WTC11 (cell line): ENCODE results near the gene AFF3. TPM values are rescaled to one million over a fixed set of nuclear protein-coding genes. Genes with fewer than 3 reads are reported as not detected.

ENCODE experiments used
- ATAC-seq: fragments of 200-7000 bp; cut with Tn5 transposase; 2 replicates; pipeline ENCODE4 v1.10.0; 2021; ENCODE audit warnings: mild to moderate bottlenecking, moderate library complexity
- CTCF ChIA-PET: fragments of 300-600 bp; sonication (Branson Sonifier 250); formaldehyde crosslinking; loops from one replicate; lab custom pipeline; 2021; ENCODE audit warnings: antibody characterized with exemption; lab: Charles Lee
- POLR2A ChIA-PET: fragments of 350-600 bp; sonication (Branson Sonifier 250); formaldehyde crosslinking; loops from one replicate; lab custom pipeline; 2021; ENCODE audit warnings: antibody characterized with exemption; lab: Charles Lee
- DNase-seq: peaks from one replicate; pipeline ENCODE4 v3.0.0; 2021; ENCODE audit warnings: low spot score
- H3K27ac Mint-ChIP-seq: 2 replicates; pipeline ENCODE4 v1.8.0; 2021; ENCODE audit warnings: mixed read lengths
- H3K27me3 Mint-ChIP-seq: 2 replicates; pipeline ENCODE4 v1.8.0; 2021; ENCODE audit warnings: low read depth, mild to moderate bottlenecking, moderate library complexity, mixed read lengths
- H3K36me3 Mint-ChIP-seq: 2 replicates; pipeline ENCODE4 v1.8.0; 2021; ENCODE audit warnings: mixed read lengths
- H3K4me1 Mint-ChIP-seq: 2 replicates; pipeline ENCODE4 v1.8.0; 2022; ENCODE audit warnings: mixed read lengths
- H3K4me3 Mint-ChIP-seq: 2 replicates; pipeline ENCODE4 v1.8.0; 2021; ENCODE audit warnings: mild to moderate bottlenecking, moderate library complexity, mixed read lengths
- H3K9me3 Mint-ChIP-seq: 2 replicates; pipeline ENCODE4 v1.8.0; 2021; ENCODE audit warnings: mixed read lengths
- ARID4B ChIP-seq: sonication (generic); formaldehyde crosslinking; IDR thresholded peaks from 2 replicates; pipeline ENCODE4 v1.8.0; 2023; ENCODE audit warnings: missing genetic modification reagents, mild to moderate bottlenecking, borderline replicate concordance
- ATF3 ChIP-seq: sonication (generic); formaldehyde crosslinking; conservative IDR thresholded peaks from 2 replicates; pipeline ENCODE4 v1.8.1; 2022; ENCODE audit warnings: mild to moderate bottlenecking, missing genetic modification reagents
- CBFB ChIP-seq: sonication (generic); formaldehyde crosslinking; IDR thresholded peaks from 2 replicates; pipeline ENCODE4 v1.8.1; 2022; ENCODE audit warnings: mild to moderate bottlenecking, low read depth, missing genetic modification reagents
- E2F4 ChIP-seq: sonication (generic); formaldehyde crosslinking; IDR thresholded peaks from 2 replicates; pipeline ENCODE4 v1.8.1; 2022; ENCODE audit warnings: low read depth, mild to moderate bottlenecking, moderate library complexity, missing genetic modification reagents, borderline replicate concordance
- ERG ChIP-seq: fragments of 250-450 bp; sonication (Bioruptor Pico); IDR thresholded peaks from 2 replicates; pipeline ENCODE4 v1.8.0; 2021; ENCODE audit warnings: mild to moderate bottlenecking
- MLX ChIP-seq: sonication (generic); formaldehyde crosslinking; IDR thresholded peaks from 2 replicates; pipeline ENCODE4 v1.8.1; 2023; ENCODE audit warnings: mild to moderate bottlenecking, missing genetic modification reagents, moderate library complexity
- NFYB ChIP-seq: sonication (generic); formaldehyde crosslinking; conservative IDR thresholded peaks from 2 replicates; pipeline ENCODE4 v1.8.0; 2022; ENCODE audit warnings: low read depth, missing genetic modification reagents
- SP1 ChIP-seq: sonication (generic); formaldehyde crosslinking; conservative IDR thresholded peaks from 2 replicates; pipeline ENCODE4 v1.8.1; 2022; ENCODE audit warnings: missing genetic modification reagents
- USF1 ChIP-seq: sonication (generic); formaldehyde crosslinking; IDR thresholded peaks from 2 replicates; pipeline ENCODE4 v1.8.0; 2022; ENCODE audit warnings: mild to moderate bottlenecking, missing genetic modification reagents
- ZNF138 ChIP-seq: sonication (generic); formaldehyde crosslinking; conservative IDR thresholded peaks from 2 replicates; pipeline ENCODE4 v1.8.1; 2022; ENCODE audit warnings: mild to moderate bottlenecking, moderate library complexity, missing genetic modification reagents
- ZNF232 ChIP-seq: sonication (generic); formaldehyde crosslinking; IDR thresholded peaks from 2 replicates; pipeline ENCODE4 v1.8.0; 2022; ENCODE audit warnings: mild to moderate bottlenecking, missing genetic modification reagents
- ZNF317 ChIP-seq: sonication (generic); formaldehyde crosslinking; IDR thresholded peaks from 2 replicates; pipeline ENCODE4 v1.8.1; 2023; ENCODE audit warnings: low read depth, mild to moderate bottlenecking, moderate library complexity, missing genetic modification reagents, borderline replicate concordance
- ZNF532 ChIP-seq: fragments of 250-450 bp; sonication (Bioruptor Pico); IDR thresholded peaks from 2 replicates; pipeline ENCODE4 v1.9.0; 2021; ENCODE audit warnings: mild to moderate bottlenecking, borderline replicate concordance
- ZNF671 ChIP-seq: fragments of 250-450 bp; sonication (Bioruptor Pico); IDR thresholded peaks from 2 replicates; pipeline ENCODE4 v1.8.0; 2021; ENCODE audit warnings: mild to moderate bottlenecking
- total RNA-seq: library from RNA; stranded (reverse); gene quantifications from 3 replicates; pipeline ENCODE4 v1.2.3, GENCODE V29; 2021

AFF3 gene
- total RNA-seq, 1 experiment from 2014 or later: 1.2 TPM

- Mint-ChIP-seq H3K27me3 (peaks cover 8% of the 10 kb centered on the region; the same call in 1 of the 2 replicates), H3K27ac (no peak overlapping the region), H3K4me1 (no peaks in the 10 kb centered on the region), H3K4me3 (no peak overlapping the region), H3K9me3 (peaks cover 27% of the 10 kb centered on the region), H3K36me3 (peaks cover 15% of the 10 kb centered on the region)
- no peak for ATAC-seq
- POLR2A ChIA-PET: no interaction called here
- DNase-seq: no peak
- TF ChIP-seq E2F4 (CRISPR knock-in tag): no peak
- no peak for TF ChIP-seq NFYB (CRISPR knock-in tag)
- no peak for TF ChIP-seq ZNF317
- TF ChIP-seq MLX (CRISPR knock-in tag): no peak
- no peak for TF ChIP-seq CBFB (CRISPR knock-in tag)
- CTCF ChIA-PET: interaction anchor here (0.7 kb wide), 1 partner anchor 704 kb away, joined by 3 read pairs; no protein-coding TSS in a partner anchor
Measured at GRCh38 chr2:99537910-99538485, 604.4 kb downstream of the AFF3 start.

- Mint-ChIP-seq H3K9me3 (peaks cover 18% of the 10 kb centered on the region), H3K27ac (no peak overlapping the region), H3K36me3 (peaks cover 6% of the 10 kb centered on the region), H3K4me1 (no peaks in the 10 kb centered on the region), H3K4me3 (no peak overlapping the region), H3K27me3 (peaks cover 3% of the 10 kb centered on the region; the same call in 1 of the 2 replicates)
- ATAC-seq: no peak
- CTCF ChIA-PET: interaction anchor here (1.1 kb wide), 1 partner anchor 739 kb away, joined by 5 read pairs; no protein-coding TSS in a partner anchor
- TF ChIP-seq ATF3 (CRISPR knock-in tag) (no peak), ZNF232 (CRISPR knock-in tag) (no peak), MLX (CRISPR knock-in tag) (no peak), ARID4B (CRISPR knock-in tag) (no peak)
- POLR2A ChIA-PET: no interaction called here
- no peak for DNase-seq
Measured at GRCh38 chr2:99524056-99524455, 618.3 kb downstream of the AFF3 start.

GRCh38 chr2:99522157-99522556 is 620.2 kb downstream of the AFF3 start:
- Mint-ChIP-seq H3K4me3 (no peak overlapping the region), H3K27ac (no peak overlapping the region), H3K9me3 (peaks cover 18% of the 10 kb centered on the region), H3K4me1 (no peaks in the 10 kb centered on the region), H3K36me3 (peaks cover 6% of the 10 kb centered on the region), H3K27me3 (peaks cover 3% of the 10 kb centered on the region; the same call in 1 of the 2 replicates)
- ChIA-PET CTCF (no interaction called here), POLR2A (no interaction called here)
- ATAC-seq: no peak
- no peak for DNase-seq
- TF ChIP-seq ZNF138 (CRISPR knock-in tag) (no peak), E2F4 (CRISPR knock-in tag) (no peak), SP1 (CRISPR knock-in tag) (no peak), ZNF671 (CRISPR knock-in tag) (no peak), ZNF532 (CRISPR knock-in tag) (no peak), ERG (CRISPR knock-in tag) (no peak), USF1 (no peak)
